NCI-H69 (cell line): ENCODE measurements around the gene SWT1.
A peak's percentile ranks its signal among the peaks of the same experiment; 100 is the strongest.

Source experiments
- DNase-seq: peaks from one replicate; lab custom pipeline; 2025; lab: John Stamatoyannopoulos, UW

SWT1 gene

GRCh38 chr1:185288435-185288834, 131.5 kb downstream of the SWT1 start:
- DNase-seq: no peak

- no peak for DNase-seq
Measured at GRCh38 chr1:185289880-185290279, 132.9 kb downstream of the SWT1 start.

GRCh38 chr1:185291159-185291558, 134.2 kb downstream of the SWT1 start:
- peak; percentile 6 for DNase-seq

DNA sequence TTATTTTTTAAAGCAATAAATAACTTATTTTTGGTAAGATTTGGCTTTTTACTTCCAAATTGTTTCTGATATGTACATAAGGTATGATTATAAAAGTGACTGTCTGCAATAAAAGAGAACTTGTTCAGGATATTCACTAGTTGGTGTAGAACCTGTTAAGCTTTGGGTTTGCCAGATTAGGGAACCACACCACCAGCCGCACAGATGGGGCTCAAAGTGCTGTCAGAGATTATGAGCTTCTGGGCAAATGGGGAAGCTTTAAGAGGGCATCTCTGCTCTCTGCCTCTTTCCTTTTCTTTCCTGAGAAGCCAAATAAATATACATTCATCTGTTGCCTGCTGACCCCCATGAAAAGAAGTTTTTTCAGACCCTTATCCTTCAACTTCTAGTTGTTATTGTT, 134.7 kb downstream of the SWT1 start:
- peak; percentile 14 for DNase-seq

DNA sequence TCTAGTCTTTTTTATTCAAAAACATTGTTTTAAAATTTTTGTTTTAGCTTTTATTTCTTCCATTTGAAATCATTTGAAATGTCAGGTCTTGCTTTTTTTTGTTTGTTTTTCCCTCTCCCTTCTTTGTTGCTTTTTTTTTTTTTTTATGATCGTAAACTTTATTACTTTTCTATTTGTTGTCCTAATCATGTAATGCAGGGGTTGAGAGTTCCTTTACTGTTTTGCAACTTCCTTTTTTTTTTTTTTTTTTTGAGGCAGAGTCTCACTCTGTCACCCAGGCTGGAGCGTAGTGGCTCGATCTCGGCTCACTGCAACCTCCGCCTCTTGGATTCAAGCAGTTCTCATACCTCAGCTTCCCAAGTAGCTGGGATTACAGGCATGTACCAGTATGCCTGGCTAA, 135.3 kb downstream of the SWT1 start:
- DNase-seq: no peak

DNA sequence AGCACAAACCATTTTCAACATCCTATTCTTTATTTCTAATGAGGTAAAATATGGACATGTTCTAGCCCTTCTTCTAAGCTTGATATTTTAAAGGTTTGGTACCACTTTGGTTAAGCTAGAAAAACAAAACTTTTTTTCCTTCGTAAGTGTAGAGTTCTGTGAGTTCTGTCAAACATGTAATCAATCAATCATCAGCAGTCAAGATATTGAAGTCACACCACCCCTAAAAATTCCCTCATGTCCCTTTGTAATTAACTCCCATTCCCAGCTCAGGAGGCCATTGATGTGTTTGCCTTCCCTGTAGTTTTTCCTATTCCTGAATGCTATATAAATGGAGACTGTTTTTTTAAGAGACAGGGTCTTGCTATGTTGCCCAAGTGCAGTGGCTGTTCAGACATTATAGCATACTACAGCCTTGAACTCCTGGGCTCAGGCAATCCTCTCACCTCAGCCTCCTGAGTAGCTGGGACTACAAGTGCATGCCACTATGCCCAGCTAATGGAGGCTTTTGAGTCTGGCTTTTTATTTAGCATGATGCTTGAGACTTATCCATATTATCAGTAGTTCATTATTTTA, 137.1 kb downstream of the SWT1 start:
- DNase-seq: no peak

DNA sequence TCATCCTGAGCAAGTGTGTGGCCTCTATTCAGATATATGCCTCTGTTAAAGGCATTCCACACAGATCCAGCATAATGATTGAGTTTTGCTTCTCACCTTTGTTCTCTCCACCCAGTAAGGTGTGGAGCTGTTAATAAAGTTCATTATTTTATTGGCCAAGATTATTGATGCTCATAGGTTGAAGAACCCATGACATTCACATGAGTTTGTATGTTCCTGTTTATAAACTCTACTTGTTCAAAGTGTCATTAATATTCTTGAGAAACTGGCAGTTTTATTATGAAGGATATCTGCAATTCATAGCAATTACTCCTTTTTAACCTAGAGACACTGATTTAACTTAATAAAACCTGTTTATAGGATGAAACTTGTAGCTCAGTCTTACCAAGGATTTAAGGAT, 138.1 kb downstream of the SWT1 start:
- DNase-seq: no peak

DNA sequence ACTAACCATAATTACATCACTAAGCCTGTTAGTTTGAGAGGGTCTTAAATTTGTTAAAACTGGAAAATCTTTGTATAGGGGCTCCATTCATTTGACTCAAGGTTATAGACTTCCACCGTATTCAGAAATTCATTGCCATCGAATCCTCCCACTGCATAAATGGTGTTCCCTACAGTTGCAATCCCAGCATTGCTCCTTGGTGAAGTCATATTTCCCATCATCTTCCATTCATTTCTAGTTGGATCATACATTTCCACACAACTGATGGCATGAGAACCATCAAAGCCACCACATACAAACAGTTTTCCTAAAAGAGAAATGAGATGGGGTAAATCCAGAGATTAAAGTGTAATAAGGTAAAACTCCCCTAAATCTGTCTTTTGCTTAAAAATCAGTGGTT, 141.0 kb downstream of the SWT1 start:
- DNase-seq: no peak

- DNase-seq: peak; percentile 21
Measured at GRCh38 chr1:185300152-185300551, 143.2 kb downstream of the SWT1 start.

DNA sequence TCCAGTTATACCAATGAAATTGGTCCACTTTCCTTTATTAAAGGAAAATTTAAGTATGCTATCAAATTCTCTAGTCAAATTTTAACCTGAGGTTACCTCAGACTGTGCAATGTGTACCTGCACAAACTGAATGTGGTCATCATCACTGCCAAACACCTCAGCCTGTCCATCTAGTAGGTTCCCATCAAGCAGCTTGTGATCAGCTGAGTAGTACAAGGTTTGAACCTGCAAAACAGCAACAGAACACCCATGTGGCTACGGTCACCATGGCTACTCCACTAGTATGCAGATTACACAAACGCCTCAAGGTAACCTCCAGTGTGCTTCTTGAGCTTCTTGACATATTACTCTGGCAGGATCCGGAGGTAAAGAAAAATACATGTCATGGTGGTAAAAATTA, 148.5 kb downstream of the SWT1 start:
- no peak for DNase-seq

- no peak for DNase-seq
Measured at GRCh38 chr1:185308126-185308525, 151.2 kb downstream of the SWT1 start.

- DNase-seq: peak; percentile 14
Measured at GRCh38 chr1:185309566-185309965, 152.6 kb downstream of the SWT1 start.

- peak; percentile 12 for DNase-seq
Measured at GRCh38 chr1:185311589-185312225, 154.7 kb downstream of the SWT1 start.

DNA sequence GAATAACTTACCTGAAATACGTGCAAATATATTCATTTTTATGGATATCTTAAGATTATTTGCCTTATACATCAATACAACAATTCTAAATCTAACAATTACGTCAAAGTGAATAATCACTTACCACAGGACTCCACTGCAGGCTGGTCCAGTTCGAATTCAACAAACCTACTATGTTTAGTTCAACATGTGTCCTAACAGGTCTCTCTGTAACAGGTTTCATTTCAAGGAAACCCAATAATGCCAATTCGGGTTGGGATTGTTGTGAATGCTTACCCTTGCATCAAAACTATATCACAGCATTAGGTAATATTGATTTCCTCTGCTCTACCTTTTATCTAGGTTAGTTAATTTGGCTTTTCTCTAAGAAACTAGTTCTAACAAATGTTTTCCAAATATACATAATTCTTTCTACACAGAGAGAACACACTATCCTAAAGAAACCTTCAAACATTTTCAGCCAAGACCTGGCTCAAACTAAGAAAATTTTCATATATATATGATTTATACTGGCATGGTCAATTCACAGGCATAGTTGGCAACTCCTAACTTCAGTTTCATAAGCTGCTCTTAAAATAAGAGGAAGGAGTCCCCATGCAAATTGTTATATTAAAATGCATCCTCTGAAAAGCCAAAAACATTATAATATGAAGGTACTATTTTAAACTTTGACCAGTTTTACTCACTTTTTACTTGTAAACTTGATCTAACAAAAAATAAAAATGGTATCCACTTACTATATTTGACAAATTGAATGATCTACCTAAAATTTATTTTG, 155.6 kb downstream of the SWT1 start:
- DNase-seq: no peak

DNA sequence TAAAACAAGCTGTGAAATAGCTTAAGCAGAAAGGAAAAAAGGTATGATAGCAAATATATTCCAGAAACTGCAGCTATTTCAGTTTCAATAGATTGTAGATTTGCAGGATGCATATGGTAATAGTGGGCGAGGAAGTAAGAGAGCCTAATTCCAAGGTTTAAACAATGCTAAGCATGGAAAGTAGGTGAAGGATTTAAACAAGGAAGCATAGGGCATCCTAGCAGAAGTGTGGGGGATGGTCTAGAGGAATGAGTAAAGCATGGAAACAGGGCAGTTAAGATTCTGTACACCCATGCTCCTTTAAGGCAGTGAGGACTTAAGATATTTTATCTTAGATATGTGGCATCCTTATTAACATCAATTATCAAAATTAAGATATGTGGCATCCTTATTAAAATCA, 157.4 kb downstream of the SWT1 start:
- peak; percentile 31 for DNase-seq

DNA sequence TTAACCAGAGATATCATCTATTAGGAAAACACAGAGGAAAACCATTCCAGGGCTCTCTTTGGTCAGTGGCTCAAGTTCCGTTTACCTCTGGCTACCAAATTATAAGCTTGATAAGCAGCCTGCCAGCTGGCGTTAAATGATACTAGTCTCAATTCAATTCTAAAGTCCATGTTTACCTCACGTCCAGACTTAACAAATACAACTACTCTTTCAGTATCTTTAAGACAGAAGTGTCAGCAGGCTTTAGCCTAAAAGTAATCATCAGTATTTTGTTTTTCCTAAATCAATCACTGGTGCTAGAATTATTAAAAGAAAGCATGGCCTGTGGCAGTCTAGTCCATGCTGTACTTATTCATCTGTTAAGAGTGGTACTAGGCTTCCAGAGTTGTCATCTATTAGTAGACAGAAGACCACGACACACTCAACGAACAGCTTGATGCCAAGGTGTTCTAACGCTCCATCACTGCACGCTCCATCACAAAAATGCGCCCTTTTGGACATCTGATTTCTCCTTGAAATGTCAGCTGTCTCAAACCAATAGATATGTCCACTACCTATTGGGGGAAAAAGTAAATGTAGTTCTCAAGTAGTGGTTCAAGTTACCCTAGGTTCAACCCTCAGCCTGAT, 158.6 kb downstream of the SWT1 start:
- peak; percentile 70 for DNase-seq

DNA sequence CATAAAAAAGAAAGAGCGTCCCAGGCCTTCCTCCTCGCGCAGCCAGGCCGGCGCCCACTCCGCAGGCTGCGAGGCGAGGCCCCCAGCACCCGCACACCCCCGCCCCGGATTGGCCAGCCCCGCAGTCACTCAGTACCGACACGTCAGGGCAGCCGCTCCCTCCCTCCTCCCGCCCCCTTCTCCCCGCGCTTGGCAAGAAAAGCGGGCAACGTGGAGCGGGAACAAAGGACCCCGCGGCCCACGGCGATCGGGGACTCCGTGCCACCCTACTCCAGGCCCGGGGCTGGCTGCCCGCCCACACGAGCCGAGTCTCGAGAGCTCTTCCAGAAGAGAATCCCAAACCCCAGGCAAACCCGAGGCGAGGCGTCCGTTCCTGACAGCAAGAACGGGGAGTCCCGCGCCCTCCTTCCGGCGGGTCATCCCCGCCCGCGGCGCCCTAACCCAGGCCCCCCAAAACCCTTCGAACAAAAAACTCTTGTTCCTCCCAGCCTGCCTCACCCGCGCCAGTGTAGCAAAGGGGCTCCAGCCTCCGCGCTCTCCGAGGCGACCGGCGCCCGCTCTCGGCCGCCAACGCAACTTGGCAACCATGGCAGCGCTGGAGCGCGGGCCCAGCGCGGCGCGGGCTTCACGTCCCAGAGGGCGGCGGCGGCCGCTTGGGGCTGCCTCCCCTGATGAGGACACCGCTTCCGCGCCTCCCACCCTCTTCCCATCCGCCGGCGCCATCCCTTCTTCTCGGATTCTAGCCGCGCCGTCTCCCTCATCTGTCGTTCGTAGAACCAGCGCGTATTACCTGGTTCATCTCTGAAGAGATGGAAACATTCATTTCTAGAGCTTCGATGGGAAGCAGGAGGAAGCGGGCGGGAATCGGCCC, 159.4 kb downstream of the SWT1 start:
- DNase-seq: peak; percentile 96

- peak; percentile 97 for DNase-seq
Measured at GRCh38 chr1:185317034-185317885, 160.3 kb downstream of the SWT1 start, which contains the start of gene IVNS1ABP. Gene IVNS1ABP (minus strand): TSS chr1:185317243. CDS start chr1:185309493, 7,750 bp downstream.

- peak; percentile 81 for DNase-seq
Measured at GRCh38 chr1:185317886-185318310, 160.9 kb downstream of the SWT1 start.

- peak; percentile 8 for DNase-seq
Measured at GRCh38 chr1:185318431-185319138, 161.6 kb downstream of the SWT1 start.
